Inflammatory macrophage treated with lipopolysaccharide for 4 hours (primary cell): ENCODE data around the gene RPS19BP1.

Experiments used
- DNase-seq: peaks from one replicate; pipeline ENCODE4 v3.0.0-alpha.2; 2020

The RPS19BP1 gene

GRCh38 chr22:39558950-39559349 lies 26.4 kb upstream of the RPS19BP1 start:
- no peak for DNase-seq

GRCh38 chr22:39558254-39558727 lies 25.7 kb upstream of the RPS19BP1 start:
- no peak for DNase-seq

GRCh38 chr22:39556970-39557841 lies 24.7 kb upstream of the RPS19BP1 start:
- DNase-seq, result no peak

GRCh38 chr22:39554151-39554550 lies 21.6 kb upstream of the RPS19BP1 start:
- DNase-seq, result no peak

- no peak for DNase-seq
Observed at GRCh38 chr22:39553429-39553828, 20.9 kb upstream of the RPS19BP1 start.

GRCh38 chr22:39547587-39547947 lies 15.0 kb upstream of the RPS19BP1 start:
- DNase-seq, result no peak

- DNase-seq, result no peak
Observed at GRCh38 chr22:39546889-39547586, 14.5 kb upstream of the RPS19BP1 start.

- DNase-seq, result no peak
Observed at GRCh38 chr22:39545386-39546365, 13.1 kb upstream of the RPS19BP1 start.

- no peak for DNase-seq
Observed at GRCh38 chr22:39543095-39543494, 10.5 kb upstream of the RPS19BP1 start.

GRCh38 chr22:39537975-39538374 lies 5.4 kb upstream of the RPS19BP1 start:
- DNase-seq, result no peak

- DNase-seq, result no peak
Observed at GRCh38 chr22:39536711-39537110, 4.2 kb upstream of the RPS19BP1 start.

GRCh38 chr22:39535831-39536449 lies 3.4 kb upstream of the RPS19BP1 start:
- no peak for DNase-seq

- no peak for DNase-seq
Observed at GRCh38 chr22:39535357-39535725, 2.8 kb upstream of the RPS19BP1 start.

GRCh38 chr22:39534591-39535356 lies 2.2 kb upstream of the RPS19BP1 start:
- peak; percentile 58 for DNase-seq

GRCh38 chr22:39534092-39534506 lies 1.6 kb upstream of the RPS19BP1 start:
- DNase-seq, result no peak

- peak; percentile 51 for DNase-seq
Observed at GRCh38 chr22:39530692-39531331, 1.7 kb downstream of the RPS19BP1 start.

GRCh38 chr22:39530116-39530515 lies 2.4 kb downstream of the RPS19BP1 start:
- peak; percentile 53 for DNase-seq

- DNase-seq, result no peak
Observed at GRCh38 chr22:39529487-39529851, 3.1 kb downstream of the RPS19BP1 start.

- DNase-seq, result peak; percentile 90
Observed at GRCh38 chr22:39528681-39529486, 3.7 kb downstream of the RPS19BP1 start.

- no peak for DNase-seq
Observed at GRCh38 chr22:39528080-39528661, 4.4 kb downstream of the RPS19BP1 start.
